Astrocyte (in vitro differentiated cells and primary cell): ENCODE measurements around the gene PIMREG.

ENCODE experiments used
- CTCF ChIP-seq: IDR thresholded peaks from 2 replicates; pipeline ENCODE4 v1.5.1; 2011; ENCODE audit warnings: low read depth, mild to moderate bottlenecking, inconsistent platforms, low read length, moderate library complexity; ENCODE audit not compliant: insufficient read depth
- EZH2 ChIP-seq: IDR thresholded peaks from 2 replicates; pipeline ENCODE4 v1.6.1; 2012; ENCODE audit warnings: mild to moderate bottlenecking, low read length, inconsistent platforms; ENCODE audit not compliant: insufficient read depth

GRCh38 chr17:6483507-6483906 lies 39.3 kb downstream of the PIMREG start:
- TF ChIP-seq CTCF = no peak
- no peak for TF ChIP-seq EZH2
